Measurements from ENCODE around the gene PLXNA3.

Gene PLXNA3

DNA sequence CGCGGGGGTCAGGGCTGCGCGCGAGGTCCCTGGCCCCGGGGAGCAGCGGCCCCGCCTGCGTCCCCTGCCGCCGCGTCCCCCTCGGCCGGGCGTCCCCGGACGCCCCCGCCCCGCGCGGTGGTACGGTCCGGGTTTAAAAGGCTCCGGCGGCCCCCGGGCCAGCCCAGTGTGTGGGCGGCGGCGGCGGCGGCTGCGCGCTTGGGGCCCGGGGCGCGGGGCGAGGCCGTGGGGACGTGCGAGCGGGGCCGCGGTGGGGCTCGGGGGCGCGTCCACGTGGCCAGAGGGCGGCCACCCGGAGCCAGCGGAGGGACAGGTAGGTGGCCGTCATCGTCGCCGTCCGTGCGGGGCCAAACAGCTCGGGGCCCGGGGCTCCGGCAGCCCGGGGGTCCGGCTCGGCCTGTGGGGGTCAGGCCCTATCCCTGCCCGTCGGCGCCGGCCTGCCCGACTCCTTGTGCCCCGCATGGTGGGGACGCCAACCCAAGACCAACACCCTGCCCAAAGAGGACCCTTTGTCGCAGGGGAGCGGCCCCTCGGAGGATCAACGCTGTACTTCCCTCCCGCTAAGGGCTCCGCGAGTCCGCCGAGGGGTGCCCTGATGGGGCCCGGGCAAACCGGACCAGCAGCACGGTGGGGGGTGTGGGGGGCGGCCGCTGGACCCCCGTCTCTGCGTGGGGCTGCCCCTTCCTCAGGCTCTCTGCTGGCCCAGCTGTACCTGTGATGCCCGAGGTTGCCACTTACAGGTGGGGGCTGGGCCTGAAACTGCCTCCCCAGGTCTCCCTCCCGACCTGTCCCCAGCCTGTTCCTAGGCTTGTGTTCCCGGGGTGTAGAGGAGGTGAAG lies at the start of gene PLXNA3:
PLXNA3 (plus strand) TSS at position 166 of the 838 bp plus-strand sequence. CDS start 1,903 bp downstream, outside the sequence.
- TF ChIP-seq, protein P1, sequence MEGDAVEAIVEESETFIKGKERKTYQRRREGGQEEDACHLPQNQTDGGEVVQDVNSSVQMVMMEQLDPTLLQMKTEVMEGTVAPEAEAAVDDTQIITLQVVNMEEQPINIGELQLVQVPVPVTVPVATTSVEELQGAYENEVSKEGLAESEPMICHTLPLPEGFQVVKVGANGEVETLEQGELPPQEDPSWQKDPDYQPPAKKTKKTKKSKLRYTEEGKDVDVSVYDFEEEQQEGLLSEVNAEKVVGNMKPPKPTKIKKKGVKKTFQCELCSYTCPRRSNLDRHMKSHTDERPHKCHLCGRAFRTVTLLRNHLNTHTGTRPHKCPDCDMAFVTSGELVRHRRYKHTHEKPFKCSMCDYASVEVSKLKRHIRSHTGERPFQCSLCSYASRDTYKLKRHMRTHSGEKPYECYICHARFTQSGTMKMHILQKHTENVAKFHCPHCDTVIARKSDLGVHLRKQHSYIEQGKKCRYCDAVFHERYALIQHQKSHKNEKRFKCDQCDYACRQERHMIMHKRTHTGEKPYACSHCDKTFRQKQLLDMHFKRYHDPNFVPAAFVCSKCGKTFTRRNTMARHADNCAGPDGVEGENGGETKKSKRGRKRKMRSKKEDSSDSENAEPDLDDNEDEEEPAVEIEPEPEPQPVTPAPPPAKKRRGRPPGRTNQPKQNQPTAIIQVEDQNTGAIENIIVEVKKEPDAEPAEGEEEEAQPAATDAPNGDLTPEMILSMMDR (IDR thresholded peaks at IDR 0.05; ENCODE audit: insufficient read depth, missing control alignments) = no peak
- DNase-seq (ENCODE audit: insufficient read length, low spot score) = no peak
- FAIRE-seq = no peak

DNA sequence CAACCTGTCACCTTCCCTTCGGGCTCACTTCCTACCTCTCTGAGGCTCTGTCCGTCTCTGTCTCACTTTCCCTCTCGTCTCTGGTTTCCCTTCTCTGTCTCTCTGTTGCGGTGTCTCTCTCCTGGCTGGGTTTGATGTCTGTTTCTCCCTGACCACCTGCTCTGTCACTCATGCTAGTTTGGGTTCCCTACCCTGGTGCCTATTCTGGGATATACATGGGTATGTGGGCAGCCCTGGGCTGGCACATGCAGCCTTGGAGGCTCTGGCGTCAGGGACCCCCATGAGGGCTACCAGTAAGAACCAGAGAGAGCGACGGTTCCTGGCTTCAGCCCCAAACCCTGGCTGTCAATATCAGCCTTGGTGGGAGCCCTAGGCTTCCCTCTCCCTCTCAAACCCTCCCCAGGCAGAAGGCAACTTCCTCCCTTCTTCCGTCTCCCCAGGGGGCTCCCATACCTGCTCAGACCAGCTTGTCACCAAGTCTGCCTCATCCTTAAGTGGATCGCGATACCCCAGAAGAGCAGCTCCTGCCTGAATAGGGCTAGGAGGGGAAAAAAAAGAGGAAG lies 49.3 kb upstream of the PLXNA3 start:
- TF ChIP-seq, protein P1 (IDR thresholded peaks at IDR 0.05; ENCODE audit: insufficient read depth, missing control alignments) = no peak
- FAIRE-seq (no peak), DNase-seq (ENCODE audit: insufficient read length, low spot score) (no peak)

DNA sequence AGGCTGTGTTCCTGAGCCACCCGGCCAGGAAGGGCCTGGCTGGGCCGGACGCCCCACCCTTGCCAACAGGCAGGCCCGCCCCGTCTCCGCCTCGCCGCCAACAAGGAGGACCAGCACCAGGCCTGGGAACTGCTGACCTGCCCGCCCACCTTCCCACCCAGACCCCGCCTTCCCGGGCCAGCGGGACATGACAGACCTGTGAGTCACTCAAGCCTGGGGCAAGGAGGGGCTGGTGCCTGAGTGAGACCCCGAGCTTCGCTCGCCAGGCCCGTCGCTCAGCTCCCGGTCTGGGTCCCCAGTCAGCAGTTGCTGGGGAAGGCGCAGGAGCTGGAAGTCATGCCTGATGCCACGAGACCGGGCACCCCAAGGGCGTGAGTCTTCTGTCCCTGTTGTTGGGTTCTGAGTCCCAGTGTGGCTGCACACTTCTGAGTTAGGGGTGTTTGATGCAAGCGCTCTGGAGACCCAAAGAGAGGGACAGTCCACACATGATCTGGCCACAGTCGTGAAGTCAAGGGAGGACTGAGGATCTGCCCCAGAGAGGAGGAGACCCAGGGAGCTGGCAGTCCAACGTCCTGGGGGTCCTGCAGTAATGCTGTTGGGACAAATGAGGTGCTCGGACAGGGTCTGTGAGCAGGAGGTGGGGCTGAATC lies 48.7 kb upstream of the PLXNA3 start, which contains the start of gene DNASE1L1:
DNASE1L1 (minus strand) TSS at position 33 of the 650 bp plus-strand sequence. CDS start 3,686 bp downstream, outside the sequence.
- FAIRE-seq (no peak), DNase-seq (ENCODE audit: insufficient read length, low spot score) (no peak)
- TF ChIP-seq, protein P1 (IDR thresholded peaks at IDR 0.05; ENCODE audit: insufficient read depth, missing control alignments) = no peak

DNA sequence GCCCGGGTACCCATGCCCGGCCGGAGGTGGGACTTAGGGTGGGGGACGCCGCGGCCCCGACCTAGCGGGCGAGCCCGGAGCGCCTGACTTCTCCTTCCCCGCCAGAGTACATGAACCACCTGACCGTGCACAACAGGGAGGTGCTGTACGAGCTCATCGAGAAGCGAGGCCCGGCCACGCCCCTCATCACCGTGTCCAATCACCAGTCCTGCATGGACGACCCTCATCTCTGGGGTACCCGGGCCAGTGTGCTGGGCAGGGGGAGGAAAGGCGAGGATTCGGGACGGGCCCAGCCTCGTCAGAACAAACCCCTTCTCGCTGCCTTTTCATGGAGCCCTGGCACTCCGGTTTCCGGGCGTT lies 46.1 kb upstream of the PLXNA3 start:
- FAIRE-seq = no peak
- TF ChIP-seq, protein P1 (IDR thresholded peaks at IDR 0.05; ENCODE audit: insufficient read depth, missing control alignments) = no peak

DNA sequence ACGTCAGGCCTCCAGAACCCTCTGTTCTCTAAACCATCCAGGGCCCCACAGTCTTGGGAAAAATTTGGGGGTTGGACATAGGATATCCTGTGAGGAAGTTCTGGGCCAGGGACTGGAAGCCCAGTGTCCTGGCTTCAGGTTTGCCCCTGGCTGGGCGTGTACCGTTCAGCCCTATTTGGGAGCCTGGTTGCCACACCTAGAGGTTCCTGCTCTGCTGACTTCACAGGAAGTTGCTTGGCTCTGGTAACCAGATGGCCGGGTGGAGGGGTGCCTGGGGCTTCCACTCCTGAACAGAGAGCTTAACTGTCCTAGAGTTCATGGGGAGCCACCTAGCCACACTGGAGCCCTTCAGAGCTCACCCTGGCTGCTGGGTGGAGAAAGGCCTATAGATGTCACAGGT lies 45.6 kb upstream of the PLXNA3 start:
- no peak for FAIRE-seq
- DNase-seq (ENCODE audit: insufficient read length, low spot score) = no peak

More for the DNA sequence above, 46.1 kb upstream of the PLXNA3 start:
- DNase-seq (ENCODE audit: insufficient read length, low spot score) = peak; percentile 41

DNA sequence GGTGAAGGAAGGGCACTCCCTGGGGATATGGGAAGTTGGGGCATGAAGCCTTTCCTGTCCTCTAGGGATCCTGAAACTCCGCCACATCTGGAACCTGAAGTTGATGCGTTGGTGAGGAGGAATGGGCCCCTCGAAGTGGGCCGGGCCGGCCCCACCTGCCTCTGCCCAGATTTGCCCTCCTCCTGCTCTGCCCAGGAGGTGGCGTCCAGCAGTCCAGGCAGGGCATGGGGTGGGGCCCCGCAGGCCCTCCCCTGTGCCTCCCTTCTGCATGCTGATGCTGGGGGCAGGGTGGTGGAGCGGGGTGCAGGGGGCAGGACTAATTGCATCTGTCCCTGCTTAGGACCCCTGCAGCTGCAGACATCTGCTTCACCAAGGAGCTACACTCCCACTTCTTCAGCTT lies 44.9 kb upstream of the PLXNA3 start:
- DNase-seq (ENCODE audit: insufficient read length, low spot score) = no peak
- FAIRE-seq = no peak
- TF ChIP-seq, protein P1 (IDR thresholded peaks at IDR 0.05; ENCODE audit: insufficient read depth, missing control alignments) = no peak

More for the DNA sequence above, 45.6 kb upstream of the PLXNA3 start:
- TF ChIP-seq, protein P1 (IDR thresholded peaks at IDR 0.05; ENCODE audit: insufficient read depth, missing control alignments) = no peak
